GM23338 (cell line): ENCODE data around the gene PAX9. TPM values are rescaled to one million over a fixed set of nuclear protein-coding genes. Genes with fewer than 3 reads are reported as not detected.

ENCODE experiments used
- CREB1 ChIP-seq: fragments of 250-450 bp; sonication (Bioruptor Pico); IDR thresholded peaks from 2 replicates; pipeline ENCODE4 v1.5.0; 2020; ENCODE audit warnings: low read depth, mild to moderate bottlenecking, moderate library complexity
- ETS1 ChIP-seq: IDR thresholded peaks from 2 replicates; pipeline ENCODE4 v1.6.1; 2016; ENCODE audit warnings: antibody characterized with exemption
- EZH2 ChIP-seq: fragments of 200-600 bp; sonication (generic); IDR thresholded peaks from one replicate; pipeline ENCODE4 v1.8.0; 2017; ENCODE audit warnings: antibody characterized with exemption, mild to moderate bottlenecking, low read depth; ENCODE audit not compliant: unreplicated experiment
- EZH2phosphoT487 ChIP-seq: fragments of 200-600 bp; sonication (generic); IDR thresholded peaks from one replicate; pipeline ENCODE4 v1.8.1; 2018; ENCODE audit warnings: antibody characterized with exemption; ENCODE audit not compliant: unreplicated experiment
- NANOG ChIP-seq: IDR thresholded peaks from 2 replicates; pipeline ENCODE4 v1.6.1; 2016; ENCODE audit warnings: antibody characterized with exemption, borderline replicate concordance
- POLR2AphosphoS5 ChIP-seq: IDR thresholded peaks from 2 replicates; pipeline ENCODE4 v1.6.1; 2016; ENCODE audit warnings: antibody characterized with exemption, low read depth
- ZNF114 ChIP-seq: fragments of 250-450 bp; sonication (Bioruptor Pico); IDR thresholded peaks from 2 replicates; pipeline ENCODE4 v1.5.0; 2020; ENCODE audit warnings: mild to moderate bottlenecking, moderate library complexity
- polyA plus RNA-seq: library from polyadenylated mRNA; unstranded; fragments of >200 nt; fragmentation: Nextera tagmentation; extraction: Ambion mirVana; gene quantifications from 2 replicates; pipeline ENCODE4 v1.2.1, GENCODE V29; 2016
- total RNA-seq: library from RNA; depleted of rRNA; stranded (reverse); fragments of >200 nt; shearing (Covaris generic); gene quantifications from 2 replicates; pipeline ENCODE4 v1.2.3, GENCODE V29; 2014
- TF ChIP-seq, protein P1 (sequence below): fragments of 250-450 bp; sonication (Bioruptor Pico); IDR thresholded peaks from 2 replicates; pipeline ENCODE4 v1.5.0; 2020; ENCODE audit warnings: mild to moderate bottlenecking, moderate library complexity
- TF ChIP-seq, protein P2 (sequence below), 2 experiments: fragments of 200-600 bp in 1 of 2; sonication (generic) in 1 of 2; conservative IDR thresholded peaks; 2 replicates each; pipeline versions ENCODE4 v1.5.1 to v1.6.1; 2016 to 2017; ENCODE audit warnings: antibody characterized with exemption in 2 of 2, low read depth in 2 of 2, mild to moderate bottlenecking in 2 of 2, moderate library complexity in 1 of 2

Gene PAX9
- total and polyA plus RNA-seq, 2 experiments from 2014 or later = 0.74 TPM; not detected in 1

DNA sequence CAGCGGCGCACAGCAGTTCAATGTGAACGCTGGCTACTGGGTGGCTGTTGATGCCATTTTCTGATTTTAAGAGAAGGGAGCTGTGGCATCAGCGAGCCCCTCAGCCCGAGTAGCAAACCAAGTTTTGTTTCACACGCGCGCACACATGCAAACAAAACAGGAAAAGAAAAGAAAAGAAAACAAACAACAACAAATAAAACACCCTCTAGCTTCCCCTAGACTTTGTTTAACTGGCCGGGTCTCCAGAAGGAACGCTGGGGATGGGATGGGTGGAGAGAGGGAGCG lies 540 bp downstream of the PAX9 start (continued):
- TF ChIP-seq, protein P1, sequence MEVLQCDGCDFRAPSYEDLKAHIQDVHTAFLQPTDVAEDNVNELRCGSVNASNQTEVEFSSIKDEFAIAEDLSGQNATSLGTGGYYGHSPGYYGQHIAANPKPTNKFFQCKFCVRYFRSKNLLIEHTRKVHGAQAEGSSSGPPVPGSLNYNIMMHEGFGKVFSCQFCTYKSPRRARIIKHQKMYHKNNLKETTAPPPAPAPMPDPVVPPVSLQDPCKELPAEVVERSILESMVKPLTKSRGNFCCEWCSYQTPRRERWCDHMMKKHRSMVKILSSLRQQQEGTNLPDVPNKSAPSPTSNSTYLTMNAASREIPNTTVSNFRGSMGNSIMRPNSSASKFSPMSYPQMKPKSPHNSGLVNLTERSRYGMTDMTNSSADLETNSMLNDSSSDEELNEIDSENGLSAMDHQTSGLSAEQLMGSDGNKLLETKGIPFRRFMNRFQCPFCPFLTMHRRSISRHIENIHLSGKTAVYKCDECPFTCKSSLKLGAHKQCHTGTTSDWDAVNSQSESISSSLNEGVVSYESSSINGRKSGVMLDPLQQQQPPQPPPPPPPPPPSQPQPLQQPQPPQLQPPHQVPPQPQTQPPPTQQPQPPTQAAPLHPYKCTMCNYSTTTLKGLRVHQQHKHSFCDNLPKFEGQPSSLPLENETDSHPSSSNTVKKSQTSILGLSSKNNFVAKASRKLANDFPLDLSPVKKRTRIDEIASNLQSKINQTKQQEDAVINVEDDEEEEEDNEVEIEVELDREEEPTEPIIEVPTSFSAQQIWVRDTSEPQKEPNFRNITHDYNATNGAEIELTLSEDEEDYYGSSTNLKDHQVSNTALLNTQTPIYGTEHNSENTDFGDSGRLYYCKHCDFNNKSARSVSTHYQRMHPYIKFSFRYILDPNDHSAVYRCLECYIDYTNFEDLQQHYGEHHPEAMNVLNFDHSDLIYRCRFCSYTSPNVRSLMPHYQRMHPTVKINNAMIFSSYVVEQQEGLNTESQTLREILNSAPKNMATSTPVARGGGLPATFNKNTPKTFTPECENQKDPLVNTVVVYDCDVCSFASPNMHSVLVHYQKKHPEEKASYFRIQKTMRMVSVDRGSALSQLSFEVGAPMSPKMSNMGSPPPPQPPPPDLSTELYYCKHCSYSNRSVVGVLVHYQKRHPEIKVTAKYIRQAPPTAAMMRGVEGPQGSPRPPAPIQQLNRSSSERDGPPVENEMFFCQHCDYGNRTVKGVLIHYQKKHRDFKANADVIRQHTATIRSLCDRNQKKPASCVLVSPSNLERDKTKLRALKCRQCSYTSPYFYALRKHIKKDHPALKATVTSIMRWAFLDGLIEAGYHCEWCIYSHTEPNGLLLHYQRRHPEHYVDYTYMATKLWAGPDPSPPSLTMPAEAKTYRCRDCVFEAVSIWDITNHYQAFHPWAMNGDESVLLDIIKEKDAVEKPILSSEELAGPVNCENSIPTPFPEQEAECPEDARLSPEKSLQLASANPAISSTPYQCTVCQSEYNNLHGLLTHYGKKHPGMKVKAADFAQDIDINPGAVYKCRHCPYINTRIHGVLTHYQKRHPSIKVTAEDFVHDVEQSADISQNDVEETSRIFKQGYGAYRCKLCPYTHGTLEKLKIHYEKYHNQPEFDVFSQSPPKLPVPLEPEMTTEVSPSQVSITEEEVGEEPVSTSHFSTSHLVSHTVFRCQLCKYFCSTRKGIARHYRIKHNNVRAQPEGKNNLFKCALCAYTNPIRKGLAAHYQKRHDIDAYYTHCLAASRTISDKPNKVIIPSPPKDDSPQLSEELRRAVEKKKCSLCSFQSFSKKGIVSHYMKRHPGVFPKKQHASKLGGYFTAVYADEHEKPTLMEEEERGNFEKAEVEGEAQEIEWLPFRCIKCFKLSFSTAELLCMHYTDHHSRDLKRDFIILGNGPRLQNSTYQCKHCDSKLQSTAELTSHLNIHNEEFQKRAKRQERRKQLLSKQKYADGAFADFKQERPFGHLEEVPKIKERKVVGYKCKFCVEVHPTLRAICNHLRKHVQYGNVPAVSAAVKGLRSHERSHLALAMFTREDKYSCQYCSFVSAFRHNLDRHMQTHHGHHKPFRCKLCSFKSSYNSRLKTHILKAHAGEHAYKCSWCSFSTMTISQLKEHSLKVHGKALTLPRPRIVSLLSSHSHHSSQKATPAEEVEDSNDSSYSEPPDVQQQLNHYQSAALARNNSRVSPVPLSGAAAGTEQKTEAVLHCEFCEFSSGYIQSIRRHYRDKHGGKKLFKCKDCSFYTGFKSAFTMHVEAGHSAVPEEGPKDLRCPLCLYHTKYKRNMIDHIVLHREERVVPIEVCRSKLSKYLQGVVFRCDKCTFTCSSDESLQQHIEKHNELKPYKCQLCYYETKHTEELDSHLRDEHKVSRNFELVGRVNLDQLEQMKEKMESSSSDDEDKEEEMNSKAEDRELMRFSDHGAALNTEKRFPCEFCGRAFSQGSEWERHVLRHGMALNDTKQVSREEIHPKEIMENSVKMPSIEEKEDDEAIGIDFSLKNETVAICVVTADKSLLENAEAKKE = no peak
- no peak for TF ChIP-seq CREB1 (CRISPR knock-in tag)
- TF ChIP-seq, protein P2, sequence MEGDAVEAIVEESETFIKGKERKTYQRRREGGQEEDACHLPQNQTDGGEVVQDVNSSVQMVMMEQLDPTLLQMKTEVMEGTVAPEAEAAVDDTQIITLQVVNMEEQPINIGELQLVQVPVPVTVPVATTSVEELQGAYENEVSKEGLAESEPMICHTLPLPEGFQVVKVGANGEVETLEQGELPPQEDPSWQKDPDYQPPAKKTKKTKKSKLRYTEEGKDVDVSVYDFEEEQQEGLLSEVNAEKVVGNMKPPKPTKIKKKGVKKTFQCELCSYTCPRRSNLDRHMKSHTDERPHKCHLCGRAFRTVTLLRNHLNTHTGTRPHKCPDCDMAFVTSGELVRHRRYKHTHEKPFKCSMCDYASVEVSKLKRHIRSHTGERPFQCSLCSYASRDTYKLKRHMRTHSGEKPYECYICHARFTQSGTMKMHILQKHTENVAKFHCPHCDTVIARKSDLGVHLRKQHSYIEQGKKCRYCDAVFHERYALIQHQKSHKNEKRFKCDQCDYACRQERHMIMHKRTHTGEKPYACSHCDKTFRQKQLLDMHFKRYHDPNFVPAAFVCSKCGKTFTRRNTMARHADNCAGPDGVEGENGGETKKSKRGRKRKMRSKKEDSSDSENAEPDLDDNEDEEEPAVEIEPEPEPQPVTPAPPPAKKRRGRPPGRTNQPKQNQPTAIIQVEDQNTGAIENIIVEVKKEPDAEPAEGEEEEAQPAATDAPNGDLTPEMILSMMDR (conservative IDR thresholded peaks at IDR 0.05; ENCODE audit: low read depth in 2 of 2) = no peak
- no peak for TF ChIP-seq EZH2phosphoT487
- no peak for TF ChIP-seq EZH2
- TF ChIP-seq NANOG = no peak
- no peak for TF ChIP-seq ZNF114 (CRISPR knock-in tag)
- TF ChIP-seq ETS1 = no peak
- no peak for TF ChIP-seq POLR2AphosphoS5
